ENCODE data around the gene PRKN.

DNA sequence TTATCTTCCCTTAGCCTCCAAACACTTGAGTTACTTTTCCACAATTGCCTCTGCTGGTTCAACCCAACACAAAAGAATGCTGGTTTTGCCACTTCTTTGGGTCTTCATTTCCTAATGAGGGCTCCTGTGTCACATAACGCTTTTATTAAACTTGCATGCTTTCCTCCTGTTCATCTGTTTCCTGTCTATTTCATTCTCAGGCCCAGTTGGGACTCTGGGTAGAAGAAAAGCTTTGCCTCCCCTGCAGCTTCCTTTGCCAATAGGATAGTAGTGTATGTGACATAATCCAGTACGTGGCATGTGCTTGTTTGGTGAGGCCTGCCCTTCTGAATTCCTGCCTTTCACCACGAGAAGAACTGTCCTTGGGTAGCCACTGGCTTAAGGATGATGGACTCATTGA is 924.4 kb downstream of the PRKN start:
- TF ChIP-seq, protein P1, sequence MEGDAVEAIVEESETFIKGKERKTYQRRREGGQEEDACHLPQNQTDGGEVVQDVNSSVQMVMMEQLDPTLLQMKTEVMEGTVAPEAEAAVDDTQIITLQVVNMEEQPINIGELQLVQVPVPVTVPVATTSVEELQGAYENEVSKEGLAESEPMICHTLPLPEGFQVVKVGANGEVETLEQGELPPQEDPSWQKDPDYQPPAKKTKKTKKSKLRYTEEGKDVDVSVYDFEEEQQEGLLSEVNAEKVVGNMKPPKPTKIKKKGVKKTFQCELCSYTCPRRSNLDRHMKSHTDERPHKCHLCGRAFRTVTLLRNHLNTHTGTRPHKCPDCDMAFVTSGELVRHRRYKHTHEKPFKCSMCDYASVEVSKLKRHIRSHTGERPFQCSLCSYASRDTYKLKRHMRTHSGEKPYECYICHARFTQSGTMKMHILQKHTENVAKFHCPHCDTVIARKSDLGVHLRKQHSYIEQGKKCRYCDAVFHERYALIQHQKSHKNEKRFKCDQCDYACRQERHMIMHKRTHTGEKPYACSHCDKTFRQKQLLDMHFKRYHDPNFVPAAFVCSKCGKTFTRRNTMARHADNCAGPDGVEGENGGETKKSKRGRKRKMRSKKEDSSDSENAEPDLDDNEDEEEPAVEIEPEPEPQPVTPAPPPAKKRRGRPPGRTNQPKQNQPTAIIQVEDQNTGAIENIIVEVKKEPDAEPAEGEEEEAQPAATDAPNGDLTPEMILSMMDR (IDR thresholded peaks at IDR 0.05 in 8 of 11, conservative IDR thresholded peaks at IDR 0.05 in 3 of 11) = no peak
- no peak for TF ChIP-seq POLR2A (IDR thresholded peaks at IDR 0.05)
